Tongue (tissue), 2 donors: ENCODE data around the gene EDA. TPM values are rescaled to one million over a fixed set of nuclear protein-coding genes. Genes with fewer than 3 reads are reported as not detected.
"Not testable (repeated sequence)": the region's sequence is repeated elsewhere in the genome, so short reads cannot be mapped to it uniquely, and the experiment has no call there.

ENCODE experiments used
- DNase-seq: peaks from one replicate; pipeline ENCODE4 v3.0.0-alpha.2; 2015
- total RNA-seq: library from RNA; depleted of rRNA; stranded (reverse); fragments of >200 nt; gene quantifications from one replicate; pipeline ENCODE4 v1.2.3, GENCODE V29; 2014

The EDA gene
- total RNA-seq, 1 donor from 2014 or later: 21.2 TPM

DNA sequence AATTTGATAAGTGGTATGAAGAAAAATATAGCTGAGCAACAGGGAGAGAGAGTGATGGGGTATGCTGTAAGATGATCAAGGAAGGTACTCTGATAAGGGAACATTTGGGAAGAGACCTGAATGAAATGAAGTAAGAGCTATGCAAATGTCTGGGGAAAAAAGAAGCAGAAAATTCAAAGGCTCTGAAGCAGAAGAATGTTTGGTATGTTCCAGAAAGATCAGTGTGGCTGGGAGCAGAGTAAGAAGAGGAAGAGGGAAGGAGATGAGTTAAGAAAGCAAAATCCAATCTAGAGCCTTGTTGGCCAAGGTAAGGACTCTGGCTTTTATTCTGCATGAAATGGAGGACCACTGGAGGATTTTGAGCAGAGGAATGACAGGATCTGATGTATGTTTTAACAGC is 343.8 kb downstream of the EDA start:
- no peak for DNase-seq

- no peak for DNase-seq
Measured at GRCh38 chrX:69961365-69962072, 345.6 kb downstream of the EDA start.

DNA sequence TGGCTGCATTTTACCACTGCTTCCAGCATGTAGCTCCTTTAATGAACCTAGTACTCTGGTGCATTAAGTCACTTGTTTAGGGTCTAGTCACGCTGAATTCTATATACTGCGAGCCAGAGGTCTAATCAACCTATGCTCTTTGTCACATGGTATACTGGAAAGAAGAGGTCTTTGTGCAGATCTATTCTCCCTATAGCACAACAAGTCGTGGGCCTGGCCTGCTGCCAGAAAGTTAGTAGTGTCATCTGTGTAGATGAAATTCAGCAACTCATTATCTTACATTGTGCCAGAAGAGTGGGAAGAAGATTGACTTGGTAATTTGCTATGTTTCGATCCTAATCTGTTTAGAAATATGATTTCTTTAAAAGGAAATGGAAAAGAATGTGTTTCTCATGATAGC is 353.0 kb downstream of the EDA start:
- peak; percentile 55 for DNase-seq

DNA sequence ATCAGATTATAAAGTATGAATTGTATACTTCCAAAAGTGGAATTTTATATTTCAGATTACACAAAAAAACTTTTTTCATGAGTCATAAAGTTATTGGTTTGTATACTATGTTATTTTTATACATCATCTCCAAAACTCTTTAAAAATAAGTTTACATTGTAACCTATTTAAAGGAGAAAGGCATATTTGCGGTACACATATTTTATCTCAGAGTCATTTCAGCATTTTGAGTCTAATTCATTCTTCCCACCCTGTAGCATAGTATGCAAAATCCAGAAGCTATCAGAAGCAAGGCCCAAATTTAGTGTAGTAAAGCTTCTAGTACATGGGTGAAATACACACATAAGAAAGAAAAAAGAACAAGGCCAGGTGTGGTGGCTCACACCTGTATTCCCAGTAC is 353.5 kb downstream of the EDA start:
- no peak for DNase-seq

DNA sequence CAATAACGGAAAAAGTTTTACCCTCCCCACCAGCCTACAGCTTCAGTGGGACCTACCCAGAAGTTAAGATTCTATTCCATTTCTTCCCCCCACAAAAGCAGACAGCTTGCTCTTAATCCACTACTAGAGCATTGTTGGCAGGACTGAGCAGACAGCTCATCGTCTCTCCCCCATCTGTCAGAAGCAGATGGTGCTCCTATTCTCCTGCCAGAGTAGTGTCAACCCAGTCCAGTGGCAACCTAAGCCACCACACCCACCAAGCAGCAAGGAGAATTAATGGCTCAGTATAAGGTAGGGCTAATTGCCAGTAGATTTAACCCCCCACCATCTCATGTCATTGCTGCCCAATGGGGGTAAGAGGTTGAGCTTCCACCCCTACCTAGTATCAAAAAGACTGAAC is 371.8 kb downstream of the EDA start:
- DNase-seq: peak; percentile 68

DNA sequence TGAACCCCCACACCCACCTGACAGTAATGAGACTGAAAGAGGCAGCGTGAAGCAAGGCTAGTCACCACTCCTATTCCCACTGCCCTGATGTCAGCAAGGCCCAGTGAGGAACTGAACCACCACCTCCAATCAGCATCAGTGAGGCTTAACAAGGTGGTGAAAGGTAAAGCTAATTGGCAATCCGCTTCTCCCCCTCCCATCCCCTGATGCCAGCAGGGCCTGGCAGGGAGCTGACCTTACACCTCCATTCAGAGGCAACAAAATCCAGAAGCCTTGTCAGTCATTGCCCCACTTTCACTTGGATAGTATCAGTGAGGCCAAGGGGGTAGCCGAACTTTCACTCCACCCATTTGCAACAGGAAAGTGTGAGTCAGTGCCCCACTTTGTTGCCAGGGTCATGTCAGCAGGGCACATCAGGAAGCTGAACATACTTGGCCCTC is 373.1 kb downstream of the EDA start:
- DNase-seq: no peak

GRCh38 chrX:69991685-69992084 is 375.8 kb downstream of the EDA start:
- DNase-seq: no peak

- DNase-seq: no peak
Measured at GRCh38 chrX:69993494-69993893, 377.6 kb downstream of the EDA start.

GRCh38 chrX:69995362-69996112 is 379.6 kb downstream of the EDA start:
- DNase-seq: peak; percentile 34

GRCh38 chrX:69996113-69996468 is 380.2 kb downstream of the EDA start:
- DNase-seq: no peak

GRCh38 chrX:69998299-69998698 is 382.4 kb downstream of the EDA start:
- DNase-seq: not testable (repeated sequence)

- DNase-seq: no peak
Measured at GRCh38 chrX:70001269-70001668, 385.4 kb downstream of the EDA start.

- DNase-seq: no peak
Measured at GRCh38 chrX:70001708-70002341, 385.9 kb downstream of the EDA start.

- DNase-seq: no peak
Measured at GRCh38 chrX:70007946-70008345, 392.0 kb downstream of the EDA start.

GRCh38 chrX:70009049-70009448 is 393.1 kb downstream of the EDA start:
- DNase-seq: no peak

- no peak for DNase-seq
Measured at GRCh38 chrX:70009970-70010369, 394.1 kb downstream of the EDA start.

DNA sequence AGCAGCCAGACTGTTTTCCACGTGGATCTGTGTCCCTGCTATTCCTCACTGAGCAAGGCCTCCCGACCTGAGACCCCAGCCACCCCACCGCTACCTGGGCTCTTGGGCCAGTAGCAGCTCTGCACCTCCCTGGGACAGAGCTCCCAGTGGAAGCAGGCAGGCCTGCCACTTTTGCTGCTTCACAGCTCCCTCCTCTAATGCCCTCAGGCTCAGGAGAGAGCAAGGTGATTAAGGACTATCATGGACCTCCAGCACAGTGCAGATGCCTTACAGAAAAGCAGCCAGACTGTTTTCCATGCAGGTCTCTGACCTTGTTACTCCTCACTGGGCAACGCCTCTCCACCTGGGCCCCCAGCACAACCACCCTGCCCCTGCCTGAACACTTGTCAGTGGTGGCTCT is 396.8 kb downstream of the EDA start:
- DNase-seq: no peak

DNA sequence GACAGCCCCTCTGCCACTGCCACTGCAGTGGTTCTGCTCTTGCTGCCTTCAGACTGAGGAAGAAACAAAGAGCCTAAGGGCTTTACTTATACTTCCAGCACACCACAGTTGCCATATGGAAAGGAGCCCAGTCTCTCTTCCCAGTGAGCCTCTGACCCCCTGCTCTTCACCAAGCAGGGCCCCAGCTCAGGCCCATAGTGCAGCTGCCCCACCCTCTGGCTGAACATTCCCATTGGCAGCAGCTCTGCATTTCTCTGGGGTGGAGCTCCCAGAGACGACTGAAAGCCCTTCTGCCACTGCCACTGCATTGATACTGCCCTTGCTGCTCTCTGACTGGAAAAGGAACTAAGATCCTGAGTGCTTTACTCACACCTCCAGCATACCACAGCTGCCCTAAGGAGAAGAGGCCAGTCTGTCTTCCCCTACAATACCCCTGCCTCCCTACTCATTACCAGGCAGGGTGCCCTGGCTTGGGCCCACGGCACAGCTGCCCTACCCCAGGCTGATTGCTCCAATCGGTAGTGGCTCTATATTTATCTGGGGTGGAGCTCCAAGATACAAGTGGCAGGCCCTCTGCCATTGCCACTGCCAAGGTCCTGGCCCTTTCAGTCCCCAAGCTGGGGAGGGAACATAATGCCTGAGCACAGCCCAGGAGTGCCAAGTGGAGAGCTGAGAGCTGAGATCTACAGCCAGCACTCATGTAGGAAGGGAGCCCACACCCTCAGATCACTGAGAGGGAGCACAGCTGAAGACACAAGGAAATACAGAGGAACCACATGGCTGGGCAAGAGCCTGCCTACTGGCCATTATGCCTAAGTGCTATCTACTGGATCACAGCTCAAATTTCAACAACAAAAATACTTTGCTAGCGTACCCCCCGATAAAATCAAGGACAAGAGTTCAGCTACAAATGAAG is 397.8 kb downstream of the EDA start:
- DNase-seq: peak; percentile 77

DNA sequence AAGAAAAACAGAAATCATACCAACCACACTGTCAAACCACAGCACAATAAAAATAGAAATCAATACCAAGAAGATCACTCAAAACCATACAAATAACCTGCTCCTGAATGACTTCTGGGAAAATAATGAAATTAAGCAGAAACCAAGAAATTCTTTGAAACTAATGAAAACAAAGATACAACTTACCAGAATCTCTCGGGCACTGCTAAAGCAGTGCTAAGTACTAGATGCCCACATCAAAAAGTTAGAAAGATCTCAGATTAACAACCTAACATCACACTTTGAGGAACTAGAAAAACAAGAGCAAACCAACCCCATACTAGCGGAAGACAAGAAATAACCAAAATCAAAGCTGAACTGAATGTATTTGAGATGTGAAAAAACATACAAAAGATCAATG is 400.6 kb downstream of the EDA start:
- no peak for DNase-seq

GRCh38 chrX:70022616-70023015 is 406.7 kb downstream of the EDA start:
- no peak for DNase-seq

- DNase-seq: peak; percentile 57
Measured at GRCh38 chrX:70025464-70025863, 409.6 kb downstream of the EDA start.

DNA sequence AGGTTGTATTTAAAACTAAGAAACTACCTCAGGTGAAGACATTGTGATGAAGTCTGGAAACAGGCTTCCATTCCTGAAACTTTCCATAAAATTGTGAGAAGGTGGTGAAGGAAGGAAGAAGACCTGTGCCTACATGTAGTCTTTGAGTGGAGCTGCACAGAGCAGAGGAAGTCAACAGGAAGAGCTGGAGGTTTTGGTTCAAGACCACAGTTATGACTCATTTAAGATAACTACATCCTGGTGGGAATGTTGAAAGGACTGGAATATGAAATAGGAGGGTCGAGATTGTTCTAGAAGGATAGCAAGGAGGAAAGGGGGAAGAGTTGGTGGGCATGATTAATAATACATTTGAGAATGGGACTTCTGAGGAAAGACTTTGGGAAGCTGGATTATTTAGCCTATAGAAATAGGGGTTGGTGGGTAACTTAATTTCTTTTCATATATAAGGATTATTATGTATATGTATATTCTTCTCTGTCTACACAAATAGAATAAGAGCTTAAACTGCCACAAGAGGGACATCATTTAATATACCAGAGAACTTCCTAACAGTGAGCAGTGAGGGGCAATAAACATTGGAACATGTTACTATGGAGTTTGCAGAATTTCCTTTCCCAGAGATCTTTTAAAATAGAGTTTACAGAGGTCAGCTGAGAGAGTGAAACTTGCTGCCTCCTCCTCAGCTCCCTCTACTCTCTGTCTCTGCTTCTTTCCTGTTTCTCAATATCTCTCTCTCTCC is 410.4 kb downstream of the EDA start:
- DNase-seq: no peak
